Activated T-helper 17 cell treated with anti-CD3 and anti-CD28 coated beads, Interleukin-2, amount 50 U/mL, for 72 hours (primary cell): Measurements from ENCODE around the gene SIX2. TPM values are rescaled to one million over a fixed set of nuclear protein-coding genes. Genes with fewer than 3 reads are reported as not detected.

ENCODE experiments used
- ATAC-seq: fragments of 150-1000 bp; cut with Tn5 transposase; replicated peaks from 2 replicates; pipeline ENCODE4 v1.10.0; 2021; ENCODE audit warnings: mild to moderate bottlenecking, moderate library complexity
- H3K27ac Mint-ChIP-seq: one replicate; pipeline ENCODE4 v1.8.0; 2022; ENCODE audit warnings: mixed read lengths
- H3K27me3 Mint-ChIP-seq: one replicate; pipeline ENCODE4 v1.8.0; 2022; ENCODE audit warnings: mixed read lengths
- H3K36me3 Mint-ChIP-seq: one replicate; pipeline ENCODE4 v1.8.0; 2022; ENCODE audit warnings: low read depth, mild to moderate bottlenecking, mixed read lengths
- H3K4me1 Mint-ChIP-seq: one replicate; pipeline ENCODE4 v1.8.0; 2022; ENCODE audit warnings: mixed read lengths
- H3K4me3 Mint-ChIP-seq: one replicate; pipeline ENCODE4 v1.8.0; 2022; ENCODE audit warnings: mild to moderate bottlenecking, mixed read lengths
- H3K9me3 Mint-ChIP-seq: one replicate; pipeline ENCODE4 v1.8.0; 2022; ENCODE audit warnings: mixed read lengths
- total RNA-seq, 2 donors: library from RNA; stranded (reverse); gene quantifications; one replicate each; pipeline ENCODE4 v1.2.3, GENCODE V29; 2022

The SIX2 gene
- total RNA-seq, 2 donors from 2014 or later, result not detected

- Mint-ChIP-seq H3K36me3 (no peaks in the 10 kb centered on the region), H3K27me3 (peaks cover 59% of the 10 kb centered on the region), H3K4me3 (peak overlapping the region; percentile 48), H3K9me3 (no peaks in the 10 kb centered on the region), H3K27ac (no peak overlapping the region), H3K4me1 (peaks cover 10% of the 10 kb centered on the region)
- no peak for ATAC-seq
These were observed 8.1 kb downstream of the SIX2 start for GRCh38 chr2:45000921-45001868.

GRCh38 chr2:45000341-45000901, 8.8 kb downstream of the SIX2 start:
- peaks cover 5% of the 10 kb centered on the region for H3K4me1 Mint-ChIP-seq
- H3K36me3 Mint-ChIP-seq, result no peaks in the 10 kb centered on the region
- H3K4me3 Mint-ChIP-seq, result peak overlapping the region; percentile 48
- ATAC-seq, result no peak
- no peaks in the 10 kb centered on the region for H3K9me3 Mint-ChIP-seq
- peaks cover 60% of the 10 kb centered on the region for H3K27me3 Mint-ChIP-seq
- H3K27ac Mint-ChIP-seq, result no peak overlapping the region

GRCh38 chr2:44999540-44999939, 9.7 kb downstream of the SIX2 start:
- ATAC-seq, result no peak
- H3K4me1 Mint-ChIP-seq, result peaks cover 4% of the 10 kb centered on the region
- H3K27me3 Mint-ChIP-seq, result peaks cover 64% of the 10 kb centered on the region
- no peaks in the 10 kb centered on the region for H3K9me3 Mint-ChIP-seq
- no peaks in the 10 kb centered on the region for H3K36me3 Mint-ChIP-seq
- H3K27ac Mint-ChIP-seq, result no peak overlapping the region
- H3K4me3 Mint-ChIP-seq, result no peak overlapping the region

GRCh38 chr2:44997963-44998362, 11.3 kb downstream of the SIX2 start:
- H3K4me1 Mint-ChIP-seq, result peaks cover 4% of the 10 kb centered on the region
- ATAC-seq, result no peak
- H3K9me3 Mint-ChIP-seq, result no peaks in the 10 kb centered on the region
- no peak overlapping the region for H3K27ac Mint-ChIP-seq
- peaks cover 62% of the 10 kb centered on the region for H3K27me3 Mint-ChIP-seq
- no peaks in the 10 kb centered on the region for H3K36me3 Mint-ChIP-seq
- H3K4me3 Mint-ChIP-seq, result no peak overlapping the region

GRCh38 chr2:44996356-44996755, 12.9 kb downstream of the SIX2 start:
- Mint-ChIP-seq H3K9me3 (no peaks in the 10 kb centered on the region), H3K27ac (no peak overlapping the region), H3K4me3 (no peak overlapping the region), H3K4me1 (no peaks in the 10 kb centered on the region), H3K27me3 (peaks cover 56% of the 10 kb centered on the region), H3K36me3 (no peaks in the 10 kb centered on the region)
- no peak for ATAC-seq

- Mint-ChIP-seq H3K9me3 (no peaks in the 10 kb centered on the region), H3K27me3 (peaks cover 60% of the 10 kb centered on the region), H3K4me3 (no peak overlapping the region), H3K4me1 (no peaks in the 10 kb centered on the region), H3K36me3 (no peaks in the 10 kb centered on the region), H3K27ac (no peak overlapping the region)
- no peak for ATAC-seq
These were observed 14.9 kb downstream of the SIX2 start for GRCh38 chr2:44994377-44994776.

GRCh38 chr2:44989176-44989575, 20.1 kb downstream of the SIX2 start:
- Mint-ChIP-seq H3K4me1 (no peaks in the 10 kb centered on the region), H3K9me3 (peaks cover 4% of the 10 kb centered on the region), H3K36me3 (no peaks in the 10 kb centered on the region), H3K27me3 (peaks cover 38% of the 10 kb centered on the region), H3K4me3 (no peak overlapping the region), H3K27ac (no peak overlapping the region)
- no peak for ATAC-seq

- no peak for ATAC-seq
- Mint-ChIP-seq H3K9me3 (peaks cover 4% of the 10 kb centered on the region), H3K4me1 (no peaks in the 10 kb centered on the region), H3K36me3 (no peaks in the 10 kb centered on the region), H3K27me3 (peaks cover 20% of the 10 kb centered on the region), H3K4me3 (no peak overlapping the region), H3K27ac (no peak overlapping the region)
These were observed 25.2 kb downstream of the SIX2 start for GRCh38 chr2:44983836-44984604.

- Mint-ChIP-seq H3K27me3 (peaks cover 18% of the 10 kb centered on the region), H3K27ac (no peak overlapping the region), H3K4me1 (no peaks in the 10 kb centered on the region), H3K4me3 (no peak overlapping the region), H3K9me3 (no peaks in the 10 kb centered on the region), H3K36me3 (no peaks in the 10 kb centered on the region)
- peak; percentile 39 for ATAC-seq
These were observed 27.5 kb downstream of the SIX2 start for GRCh38 chr2:44981714-44982108.

- ATAC-seq, result no peak
- H3K36me3 Mint-ChIP-seq, result no peaks in the 10 kb centered on the region
- no peaks in the 10 kb centered on the region for H3K9me3 Mint-ChIP-seq
- H3K4me3 Mint-ChIP-seq, result no peak overlapping the region
- H3K4me1 Mint-ChIP-seq, result no peaks in the 10 kb centered on the region
- no peak overlapping the region for H3K27ac Mint-ChIP-seq
- H3K27me3 Mint-ChIP-seq, result peaks cover 15% of the 10 kb centered on the region
These were observed 28.2 kb downstream of the SIX2 start for GRCh38 chr2:44980751-44981713.

GRCh38 chr2:44979581-44979980, 29.7 kb downstream of the SIX2 start:
- peaks cover 15% of the 10 kb centered on the region for H3K27me3 Mint-ChIP-seq

GRCh38 chr2:44975571-44976450, 33.4 kb downstream of the SIX2 start:
- Mint-ChIP-seq H3K27ac (no peak overlapping the region), H3K9me3 (no peaks in the 10 kb centered on the region), H3K4me1 (no peaks in the 10 kb centered on the region), H3K27me3 (peaks cover 19% of the 10 kb centered on the region), H3K4me3 (peak overlapping the region; percentile 37), H3K36me3 (no peaks in the 10 kb centered on the region)
- ATAC-seq, result peak; percentile 74

More at GRCh38 chr2:44979581-44979980, 29.7 kb downstream of the SIX2 start:
- Mint-ChIP-seq H3K4me3 (no peak overlapping the region), H3K9me3 (no peaks in the 10 kb centered on the region), H3K36me3 (no peaks in the 10 kb centered on the region), H3K4me1 (no peaks in the 10 kb centered on the region), H3K27ac (no peak overlapping the region)
- ATAC-seq, result no peak

- Mint-ChIP-seq H3K4me3 (no peak overlapping the region), H3K36me3 (no peaks in the 10 kb centered on the region), H3K9me3 (no peaks in the 10 kb centered on the region), H3K27me3 (peaks cover 18% of the 10 kb centered on the region), H3K27ac (no peak overlapping the region), H3K4me1 (no peaks in the 10 kb centered on the region)
- ATAC-seq, result no peak
These were observed 35.1 kb downstream of the SIX2 start for GRCh38 chr2:44974064-44974715.
